WTC11 (cell line): ENCODE data around the gene MTFP1. TPM values are rescaled to one million over a fixed set of nuclear protein-coding genes. Genes with fewer than 3 reads are reported as not detected.

Experiments used
- ATAC-seq: fragments of 200-7000 bp; cut with Tn5 transposase; 2 replicates; pipeline ENCODE4 v1.10.0; 2021; ENCODE audit warnings: mild to moderate bottlenecking, moderate library complexity
- CTCF ChIA-PET: fragments of 300-600 bp; sonication (Branson Sonifier 250); formaldehyde crosslinking; loops from one replicate; lab custom pipeline; 2021; ENCODE audit warnings: antibody characterized with exemption; lab: Charles Lee
- POLR2A ChIA-PET: fragments of 350-600 bp; sonication (Branson Sonifier 250); formaldehyde crosslinking; loops from one replicate; lab custom pipeline; 2021; ENCODE audit warnings: antibody characterized with exemption; lab: Charles Lee
- DNase-seq: peaks from one replicate; pipeline ENCODE4 v3.0.0; 2021; ENCODE audit warnings: low spot score
- H3K27ac Mint-ChIP-seq: 2 replicates; pipeline ENCODE4 v1.8.0; 2021; ENCODE audit warnings: mixed read lengths
- H3K27me3 Mint-ChIP-seq: 2 replicates; pipeline ENCODE4 v1.8.0; 2021; ENCODE audit warnings: low read depth, mild to moderate bottlenecking, moderate library complexity, mixed read lengths
- H3K36me3 Mint-ChIP-seq: 2 replicates; pipeline ENCODE4 v1.8.0; 2021; ENCODE audit warnings: mixed read lengths
- H3K4me1 Mint-ChIP-seq: 2 replicates; pipeline ENCODE4 v1.8.0; 2022; ENCODE audit warnings: mixed read lengths
- H3K4me3 Mint-ChIP-seq: 2 replicates; pipeline ENCODE4 v1.8.0; 2021; ENCODE audit warnings: mild to moderate bottlenecking, moderate library complexity, mixed read lengths
- H3K9me3 Mint-ChIP-seq: 2 replicates; pipeline ENCODE4 v1.8.0; 2021; ENCODE audit warnings: mixed read lengths
- ATF1 ChIP-seq: sonication (generic); formaldehyde crosslinking; IDR thresholded peaks from 2 replicates; pipeline ENCODE4 v1.8.1; 2023; ENCODE audit warnings: mild to moderate bottlenecking, moderate library complexity, missing genetic modification reagents
- CREM ChIP-seq: sonication (generic); formaldehyde crosslinking; IDR thresholded peaks from 2 replicates; pipeline ENCODE4 v1.8.1; 2022; ENCODE audit warnings: mild to moderate bottlenecking, missing genetic modification reagents, moderate library complexity
- FOXK1 ChIP-seq: sonication (generic); formaldehyde crosslinking; IDR thresholded peaks from 2 replicates; pipeline ENCODE4 v1.8.0; 2022; ENCODE audit warnings: mild to moderate bottlenecking, moderate library complexity, missing genetic modification reagents
- HMGA2 ChIP-seq: fragments of 250-450 bp; sonication (Bioruptor Pico); IDR thresholded peaks from 2 replicates; pipeline ENCODE4 v1.4.0; 2021; ENCODE audit warnings: mild to moderate bottlenecking, moderate library complexity
- NFYB ChIP-seq: sonication (generic); formaldehyde crosslinking; conservative IDR thresholded peaks from 2 replicates; pipeline ENCODE4 v1.8.0; 2022; ENCODE audit warnings: low read depth, missing genetic modification reagents
- NR2C2 ChIP-seq: sonication (generic); formaldehyde crosslinking; IDR thresholded peaks from 2 replicates; pipeline ENCODE4 v1.8.0; 2022; ENCODE audit warnings: mild to moderate bottlenecking, missing genetic modification reagents
- PRRX2 ChIP-seq: fragments of 250-450 bp; sonication (Bioruptor Pico); IDR thresholded peaks from 2 replicates; pipeline ENCODE4 v1.8.0; 2021; ENCODE audit warnings: mild to moderate bottlenecking
- RELA ChIP-seq: sonication (generic); formaldehyde crosslinking; IDR thresholded peaks from 2 replicates; pipeline ENCODE4 v1.8.1; 2022; ENCODE audit warnings: missing genetic modification reagents, mild to moderate bottlenecking, borderline replicate concordance
- TP53 ChIP-seq: sonication (generic); formaldehyde crosslinking; IDR thresholded peaks from 2 replicates; pipeline ENCODE4 v1.8.1; 2023; ENCODE audit warnings: mild to moderate bottlenecking, missing genetic modification reagents
- ZBTB21 ChIP-seq: sonication (generic); formaldehyde crosslinking; IDR thresholded peaks from 2 replicates; pipeline ENCODE4 v1.8.1; 2023; ENCODE audit warnings: mild to moderate bottlenecking, missing genetic modification reagents, borderline replicate concordance
- ZNF121 ChIP-seq: sonication (generic); formaldehyde crosslinking; IDR thresholded peaks from 2 replicates; pipeline ENCODE4 v1.8.0; 2023; ENCODE audit warnings: missing genetic modification reagents
- ZNF138 ChIP-seq: sonication (generic); formaldehyde crosslinking; conservative IDR thresholded peaks from 2 replicates; pipeline ENCODE4 v1.8.1; 2022; ENCODE audit warnings: mild to moderate bottlenecking, moderate library complexity, missing genetic modification reagents
- ZNF219 ChIP-seq: sonication (generic); formaldehyde crosslinking; IDR thresholded peaks from 2 replicates; pipeline ENCODE4 v1.8.0; 2023; ENCODE audit warnings: missing genetic modification reagents, mild to moderate bottlenecking, borderline replicate concordance
- ZNF263 ChIP-seq: sonication (generic); formaldehyde crosslinking; IDR thresholded peaks from 2 replicates; pipeline ENCODE4 v1.8.1; 2022; ENCODE audit warnings: low read depth, mild to moderate bottlenecking, moderate library complexity, missing genetic modification reagents
- ZNF423 ChIP-seq: fragments of 250-450 bp; sonication (Bioruptor Pico); IDR thresholded peaks from 2 replicates; pipeline ENCODE4 v2.1.2; 2022; ENCODE audit warnings: mild to moderate bottlenecking, moderate library complexity
- total RNA-seq: library from RNA; stranded (reverse); gene quantifications from 3 replicates; pipeline ENCODE4 v1.2.3, GENCODE V29; 2021
- TF ChIP-seq, protein P1 (sequence below): sonication (generic); formaldehyde crosslinking; IDR thresholded peaks from 2 replicates; pipeline ENCODE4 v1.8.1; 2023; ENCODE audit warnings: mild to moderate bottlenecking, missing genetic modification reagents, borderline replicate concordance
- TF ChIP-seq, protein P2 (sequence below): fragments of 250-450 bp; sonication (Bioruptor Pico); IDR thresholded peaks from 2 replicates; pipeline ENCODE4 v1.9.0; 2021; ENCODE audit warnings: mild to moderate bottlenecking, borderline replicate concordance
- TF ChIP-seq, protein P3 (sequence below): sonication (generic); formaldehyde crosslinking; IDR thresholded peaks from 2 replicates; pipeline ENCODE4 v1.8.0; 2022; ENCODE audit warnings: mild to moderate bottlenecking, missing genetic modification reagents
- TF ChIP-seq, protein P4 (sequence below): sonication (generic); formaldehyde crosslinking; IDR thresholded peaks from 2 replicates; pipeline ENCODE4 v1.8.1; 2022; ENCODE audit warnings: low read depth, mild to moderate bottlenecking, moderate library complexity, missing genetic modification reagents, borderline replicate concordance

The MTFP1 gene
- total RNA-seq, 1 experiment from 2014 or later = 75.0 TPM

GRCh38 chr22:30471616-30472318 lies 46.2 kb downstream of the MTFP1 start, which contains the start of gene SEC14L3:
TSS of gene SEC14L3 (minus strand) at chr22:30472017. CDS start at chr22:30471958, 59 bp downstream.
- no peaks in the 10 kb centered on the region; the same call in 1 of the 2 replicates for H3K27me3 Mint-ChIP-seq
- ATAC-seq = no peak

GRCh38 chr22:30472994-30473720 lies 47.6 kb downstream of the MTFP1 start:
- no peak for ATAC-seq
- H3K27ac Mint-ChIP-seq = no peak overlapping the region
- no peaks in the 10 kb centered on the region for H3K9me3 Mint-ChIP-seq
- peaks cover 5% of the 10 kb centered on the region for H3K4me1 Mint-ChIP-seq
- no peaks in the 10 kb centered on the region; the same call in 1 of the 2 replicates for H3K27me3 Mint-ChIP-seq
- POLR2A ChIA-PET = no interaction called here
- H3K4me3 Mint-ChIP-seq = no peak overlapping the region
- CTCF ChIA-PET = no interaction called here
- no peak for TF ChIP-seq ZNF423 (CRISPR knock-in tag)
- no peak for TF ChIP-seq ZNF121
- TF ChIP-seq CREM = no peak
- TF ChIP-seq HMGA2 = no peak
- no peak for TF ChIP-seq FOXK1 (CRISPR knock-in tag)
- TF ChIP-seq TP53 (CRISPR knock-in tag) = no peak
- no peak for TF ChIP-seq PRRX2 (CRISPR knock-in tag)
- no peak for TF ChIP-seq ZBTB21 (CRISPR knock-in tag)
- TF ChIP-seq, protein P1, sequence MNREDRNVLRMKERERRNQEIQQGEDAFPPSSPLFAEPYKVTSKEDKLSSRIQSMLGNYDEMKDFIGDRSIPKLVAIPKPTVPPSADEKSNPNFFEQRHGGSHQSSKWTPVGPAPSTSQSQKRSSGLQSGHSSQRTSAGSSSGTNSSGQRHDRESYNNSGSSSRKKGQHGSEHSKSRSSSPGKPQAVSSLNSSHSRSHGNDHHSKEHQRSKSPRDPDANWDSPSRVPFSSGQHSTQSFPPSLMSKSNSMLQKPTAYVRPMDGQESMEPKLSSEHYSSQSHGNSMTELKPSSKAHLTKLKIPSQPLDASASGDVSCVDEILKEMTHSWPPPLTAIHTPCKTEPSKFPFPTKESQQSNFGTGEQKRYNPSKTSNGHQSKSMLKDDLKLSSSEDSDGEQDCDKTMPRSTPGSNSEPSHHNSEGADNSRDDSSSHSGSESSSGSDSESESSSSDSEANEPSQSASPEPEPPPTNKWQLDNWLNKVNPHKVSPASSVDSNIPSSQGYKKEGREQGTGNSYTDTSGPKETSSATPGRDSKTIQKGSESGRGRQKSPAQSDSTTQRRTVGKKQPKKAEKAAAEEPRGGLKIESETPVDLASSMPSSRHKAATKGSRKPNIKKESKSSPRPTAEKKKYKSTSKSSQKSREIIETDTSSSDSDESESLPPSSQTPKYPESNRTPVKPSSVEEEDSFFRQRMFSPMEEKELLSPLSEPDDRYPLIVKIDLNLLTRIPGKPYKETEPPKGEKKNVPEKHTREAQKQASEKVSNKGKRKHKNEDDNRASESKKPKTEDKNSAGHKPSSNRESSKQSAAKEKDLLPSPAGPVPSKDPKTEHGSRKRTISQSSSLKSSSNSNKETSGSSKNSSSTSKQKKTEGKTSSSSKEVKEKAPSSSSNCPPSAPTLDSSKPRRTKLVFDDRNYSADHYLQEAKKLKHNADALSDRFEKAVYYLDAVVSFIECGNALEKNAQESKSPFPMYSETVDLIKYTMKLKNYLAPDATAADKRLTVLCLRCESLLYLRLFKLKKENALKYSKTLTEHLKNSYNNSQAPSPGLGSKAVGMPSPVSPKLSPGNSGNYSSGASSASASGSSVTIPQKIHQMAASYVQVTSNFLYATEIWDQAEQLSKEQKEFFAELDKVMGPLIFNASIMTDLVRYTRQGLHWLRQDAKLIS = no peak
- TF ChIP-seq ZNF263 (CRISPR knock-in tag) = no peak
- no peak for TF ChIP-seq ATF1
- TF ChIP-seq NFYB (CRISPR knock-in tag) = no peak
- DNase-seq = no peak
- H3K36me3 Mint-ChIP-seq = no peaks in the 10 kb centered on the region

More at GRCh38 chr22:30471616-30472318, 46.2 kb downstream of the MTFP1 start, which contains the start of gene SEC14L3:
- Mint-ChIP-seq H3K9me3 (no peaks in the 10 kb centered on the region), H3K27ac (no peak within 1 kb of the TSS), H3K4me3 (no peak within 1 kb of the TSS)
- no peak for DNase-seq
- CTCF ChIA-PET = interaction anchor here (0.6 kb wide), 1 partner anchor 14 kb away, joined by 3 read pairs; no protein-coding TSS in a partner anchor
- TF ChIP-seq RELA (CRISPR knock-in tag) (no peak), ZNF263 (CRISPR knock-in tag) (no peak), CREM (no peak), ZNF423 (CRISPR knock-in tag) (no peak), ZNF138 (CRISPR knock-in tag) (no peak), NR2C2 (CRISPR knock-in tag) (no peak), ZNF219 (no peak)
- TF ChIP-seq, protein P2, sequence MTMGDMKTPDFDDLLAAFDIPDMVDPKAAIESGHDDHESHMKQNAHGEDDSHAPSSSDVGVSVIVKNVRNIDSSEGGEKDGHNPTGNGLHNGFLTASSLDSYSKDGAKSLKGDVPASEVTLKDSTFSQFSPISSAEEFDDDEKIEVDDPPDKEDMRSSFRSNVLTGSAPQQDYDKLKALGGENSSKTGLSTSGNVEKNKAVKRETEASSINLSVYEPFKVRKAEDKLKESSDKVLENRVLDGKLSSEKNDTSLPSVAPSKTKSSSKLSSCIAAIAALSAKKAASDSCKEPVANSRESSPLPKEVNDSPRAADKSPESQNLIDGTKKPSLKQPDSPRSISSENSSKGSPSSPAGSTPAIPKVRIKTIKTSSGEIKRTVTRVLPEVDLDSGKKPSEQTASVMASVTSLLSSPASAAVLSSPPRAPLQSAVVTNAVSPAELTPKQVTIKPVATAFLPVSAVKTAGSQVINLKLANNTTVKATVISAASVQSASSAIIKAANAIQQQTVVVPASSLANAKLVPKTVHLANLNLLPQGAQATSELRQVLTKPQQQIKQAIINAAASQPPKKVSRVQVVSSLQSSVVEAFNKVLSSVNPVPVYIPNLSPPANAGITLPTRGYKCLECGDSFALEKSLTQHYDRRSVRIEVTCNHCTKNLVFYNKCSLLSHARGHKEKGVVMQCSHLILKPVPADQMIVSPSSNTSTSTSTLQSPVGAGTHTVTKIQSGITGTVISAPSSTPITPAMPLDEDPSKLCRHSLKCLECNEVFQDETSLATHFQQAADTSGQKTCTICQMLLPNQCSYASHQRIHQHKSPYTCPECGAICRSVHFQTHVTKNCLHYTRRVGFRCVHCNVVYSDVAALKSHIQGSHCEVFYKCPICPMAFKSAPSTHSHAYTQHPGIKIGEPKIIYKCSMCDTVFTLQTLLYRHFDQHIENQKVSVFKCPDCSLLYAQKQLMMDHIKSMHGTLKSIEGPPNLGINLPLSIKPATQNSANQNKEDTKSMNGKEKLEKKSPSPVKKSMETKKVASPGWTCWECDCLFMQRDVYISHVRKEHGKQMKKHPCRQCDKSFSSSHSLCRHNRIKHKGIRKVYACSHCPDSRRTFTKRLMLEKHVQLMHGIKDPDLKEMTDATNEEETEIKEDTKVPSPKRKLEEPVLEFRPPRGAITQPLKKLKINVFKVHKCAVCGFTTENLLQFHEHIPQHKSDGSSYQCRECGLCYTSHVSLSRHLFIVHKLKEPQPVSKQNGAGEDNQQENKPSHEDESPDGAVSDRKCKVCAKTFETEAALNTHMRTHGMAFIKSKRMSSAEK (CRISPR knock-in tag) = no peak
- TF ChIP-seq, protein P3, sequence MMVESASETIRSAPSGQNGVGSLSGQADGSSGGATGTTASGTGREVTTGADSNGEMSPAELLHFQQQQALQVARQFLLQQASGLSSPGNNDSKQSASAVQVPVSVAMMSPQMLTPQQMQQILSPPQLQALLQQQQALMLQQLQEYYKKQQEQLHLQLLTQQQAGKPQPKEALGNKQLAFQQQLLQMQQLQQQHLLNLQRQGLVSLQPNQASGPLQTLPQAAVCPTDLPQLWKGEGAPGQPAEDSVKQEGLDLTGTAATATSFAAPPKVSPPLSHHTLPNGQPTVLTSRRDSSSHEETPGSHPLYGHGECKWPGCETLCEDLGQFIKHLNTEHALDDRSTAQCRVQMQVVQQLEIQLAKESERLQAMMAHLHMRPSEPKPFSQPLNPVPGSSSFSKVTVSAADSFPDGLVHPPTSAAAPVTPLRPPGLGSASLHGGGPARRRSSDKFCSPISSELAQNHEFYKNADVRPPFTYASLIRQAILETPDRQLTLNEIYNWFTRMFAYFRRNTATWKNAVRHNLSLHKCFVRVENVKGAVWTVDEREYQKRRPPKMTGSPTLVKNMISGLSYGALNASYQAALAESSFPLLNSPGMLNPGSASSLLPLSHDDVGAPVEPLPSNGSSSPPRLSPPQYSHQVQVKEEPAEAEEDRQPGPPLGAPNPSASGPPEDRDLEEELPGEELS (CRISPR knock-in tag) = no peak
- TF ChIP-seq, protein P4, sequence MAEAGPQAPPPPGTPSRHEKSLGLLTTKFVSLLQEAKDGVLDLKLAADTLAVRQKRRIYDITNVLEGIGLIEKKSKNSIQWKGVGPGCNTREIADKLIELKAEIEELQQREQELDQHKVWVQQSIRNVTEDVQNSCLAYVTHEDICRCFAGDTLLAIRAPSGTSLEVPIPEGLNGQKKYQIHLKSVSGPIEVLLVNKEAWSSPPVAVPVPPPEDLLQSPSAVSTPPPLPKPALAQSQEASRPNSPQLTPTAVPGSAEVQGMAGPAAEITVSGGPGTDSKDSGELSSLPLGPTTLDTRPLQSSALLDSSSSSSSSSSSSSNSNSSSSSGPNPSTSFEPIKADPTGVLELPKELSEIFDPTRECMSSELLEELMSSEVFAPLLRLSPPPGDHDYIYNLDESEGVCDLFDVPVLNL (CRISPR knock-in tag) = no peak
- TF ChIP-seq, all 79 proteins: peak for 0
- no peaks in the 10 kb centered on the region for H3K36me3 Mint-ChIP-seq
- H3K4me1 Mint-ChIP-seq = peaks cover 5% of the 10 kb centered on the region
- POLR2A ChIA-PET = no interaction called here
